H9 (cell line): ENCODE data around the gene NEURL1. TPM values are rescaled to one million over a fixed set of nuclear protein-coding genes. Genes with fewer than 3 reads are reported as not detected.

Experiments used
- DNase-seq: peaks from one replicate; pipeline ENCODE4 v3.0.0-alpha.2; 2017
- H2AFZ ChIP-seq: one replicate; pipeline ENCODE4 v1.6.1; 2013; ENCODE audit warnings: mild to moderate bottlenecking, low read length, control low read depth, moderate library complexity
- H2AK5ac ChIP-seq: 2 replicates; pipeline ENCODE4 v1.6.1; 2013; ENCODE audit warnings: low read length, control low read depth, mixed read lengths; ENCODE audit not compliant: insufficient read length
- H2BK120ac ChIP-seq: one replicate; pipeline ENCODE4 v1.6.1; 2013; ENCODE audit warnings: low read depth, mild to moderate bottlenecking, low read length, control low read depth, inconsistent platforms; ENCODE audit not compliant: poor library complexity, severe bottlenecking
- H2BK12ac ChIP-seq: 2 replicates; pipeline ENCODE4 v1.6.1; 2013; ENCODE audit warnings: low read length, control low read depth, mixed read lengths, low read depth; ENCODE audit not compliant: insufficient read length
- H2BK15ac ChIP-seq: 2 replicates; pipeline ENCODE4 v1.6.1; 2013; ENCODE audit warnings: low read depth, low read length, control low read depth
- H2BK20ac ChIP-seq: one replicate; pipeline ENCODE4 v1.6.1; 2013; ENCODE audit warnings: low read depth, mild to moderate bottlenecking, low read length, control low read depth, inconsistent platforms; ENCODE audit not compliant: poor library complexity, severe bottlenecking
- H2BK5ac ChIP-seq: 2 replicates; pipeline ENCODE4 v1.6.1; 2013; ENCODE audit warnings: low read length, control low read depth, mixed read lengths; ENCODE audit not compliant: insufficient read length
- H3K14ac ChIP-seq: 2 replicates; pipeline ENCODE4 v1.6.1; 2013; ENCODE audit warnings: low read length, control low read depth; ENCODE audit not compliant: insufficient read depth
- H3K18ac ChIP-seq: 2 replicates; pipeline ENCODE4 v1.6.1; 2013; ENCODE audit warnings: low read depth, mild to moderate bottlenecking, mixed read lengths, low read length, control low read depth; ENCODE audit not compliant: insufficient read length
- H3K23ac ChIP-seq: 2 replicates; pipeline ENCODE4 v1.6.1; 2013; ENCODE audit warnings: low read length, control low read depth, mixed read lengths, low read depth; ENCODE audit not compliant: insufficient read length
- H3K23me2 ChIP-seq: 2 replicates; pipeline ENCODE4 v1.6.1; 2013; ENCODE audit warnings: low read depth, mild to moderate bottlenecking, mixed read lengths, low read length, control low read depth; ENCODE audit not compliant: insufficient read length, poor library complexity, severe bottlenecking
- H3K27ac ChIP-seq: 2 replicates; pipeline ENCODE4 v1.5.1; 2013; ENCODE audit warnings: low read length, control low read depth, mixed read lengths, low read depth; ENCODE audit not compliant: insufficient read length
- H3K27me3 ChIP-seq: 2 replicates; pipeline ENCODE4 v1.6.1; 2013; ENCODE audit warnings: low read length, control low read depth, inconsistent platforms; ENCODE audit not compliant: insufficient read depth
- H3K4ac ChIP-seq: 2 replicates; pipeline ENCODE4 v1.6.1; 2013; ENCODE audit warnings: low read depth, mild to moderate bottlenecking, control low read depth, inconsistent platforms, low read length, moderate library complexity
- H3K4me1 ChIP-seq: 2 replicates; pipeline ENCODE4 v1.6.1; 2013; ENCODE audit warnings: low read length, control low read depth, inconsistent platforms; ENCODE audit not compliant: insufficient read depth
- H3K4me2 ChIP-seq: 2 replicates; pipeline ENCODE4 v1.6.1; 2013; ENCODE audit warnings: low read length, control low read depth, mixed read lengths; ENCODE audit not compliant: insufficient read length, insufficient read depth
- H3K56ac ChIP-seq: 2 replicates; pipeline ENCODE4 v1.6.1; 2013; ENCODE audit warnings: low read depth, mild to moderate bottlenecking, mixed read lengths, low read length, control low read depth; ENCODE audit not compliant: insufficient read length
- H3K79me1 ChIP-seq: 2 replicates; pipeline ENCODE4 v1.6.1; 2013; ENCODE audit warnings: low read depth, mild to moderate bottlenecking, moderate library complexity, low read length, control low read depth, inconsistent platforms; ENCODE audit not compliant: insufficient read depth, poor library complexity, severe bottlenecking
- H3K79me2 ChIP-seq: 2 replicates; pipeline ENCODE4 v1.6.1; 2013; ENCODE audit warnings: low read length, control low read depth, inconsistent platforms; ENCODE audit not compliant: insufficient read depth
- H3K9ac ChIP-seq: 2 replicates; pipeline ENCODE4 v1.6.1; 2013; ENCODE audit warnings: low read length, control low read depth, mixed read lengths; ENCODE audit not compliant: insufficient read length; ENCODE audit errors: extremely low read depth
- H3K9me3 ChIP-seq: one replicate; pipeline ENCODE4 v1.6.1; 2013; ENCODE audit warnings: low read depth, low read length, inconsistent platforms; ENCODE audit not compliant: control insufficient read depth
- H3T11ph ChIP-seq: one replicate; pipeline ENCODE4 v1.6.1; 2013; ENCODE audit warnings: mild to moderate bottlenecking, low read length, control low read depth, inconsistent platforms
- H4K20me1 ChIP-seq: one replicate; pipeline ENCODE4 v1.6.1; 2013; ENCODE audit not compliant: control insufficient read depth, insufficient read length, insufficient read depth
- H4K5ac ChIP-seq: 2 replicates; pipeline ENCODE4 v1.6.1; 2013; ENCODE audit warnings: low read depth, mild to moderate bottlenecking, mixed read lengths, low read length, control low read depth; ENCODE audit not compliant: insufficient read length
- H4K8ac ChIP-seq: replicated peaks from 2 replicates; pipeline ENCODE4 v1.6.1; 2013; ENCODE audit warnings: low read length, control low read depth, mixed read lengths, low read depth; ENCODE audit not compliant: insufficient read length
- H4K91ac ChIP-seq: 2 replicates; pipeline ENCODE4 v1.6.1; 2013; ENCODE audit warnings: low read depth, mild to moderate bottlenecking, moderate library complexity, mixed read lengths, low read length, control low read depth; ENCODE audit not compliant: insufficient read length
- H3K27ac Mint-ChIP-seq, 3 experiments: 2 replicates in 2 of 3; 3 replicates in 1 of 3; pipeline ENCODE4 v1.8.0; 2020 to 2021; ENCODE audit warnings: mixed read lengths in 3 of 3, mild to moderate bottlenecking in 1 of 3, moderate library complexity in 1 of 3
- H3K27me3 Mint-ChIP-seq: 2 replicates; pipeline ENCODE4 v1.8.0; 2021; ENCODE audit warnings: low read depth, mild to moderate bottlenecking, moderate library complexity, mixed read lengths
- H3K36me3 Mint-ChIP-seq, 3 experiments: 2 replicates in 2 of 3; 3 replicates in 1 of 3; pipeline ENCODE4 v1.8.0; 2020 to 2021; ENCODE audit warnings: low read depth in 3 of 3, mixed read lengths in 3 of 3; ENCODE audit not compliant: insufficient read depth in 1 of 3
- H3K4me1 Mint-ChIP-seq, 2 experiments: 2 replicates each; pipeline ENCODE4 v1.8.0; 2020; ENCODE audit warnings: mixed read lengths in 2 of 2
- H3K4me3 Mint-ChIP-seq, 2 experiments: 2 replicates in 1 of 2; 3 replicates in 1 of 2; pipeline ENCODE4 v1.8.0; 2020 to 2021; ENCODE audit warnings: mild to moderate bottlenecking in 2 of 2, mixed read lengths in 2 of 2, moderate library complexity in 1 of 2
- H3K9me3 Mint-ChIP-seq, 2 experiments: 2 replicates in 1 of 2; 3 replicates in 1 of 2; pipeline ENCODE4 v1.8.0; 2020; ENCODE audit warnings: mild to moderate bottlenecking in 2 of 2, mixed read lengths in 2 of 2, moderate library complexity in 1 of 2
- WGBS: extraction: QIAGEN DNeasy Blood & Tissue Kit; methylation state at CpG from one replicate; pipeline ENCODE4 v1.1.7; 2013; ENCODE audit warnings: missing lambda C conversion rate, low lambda C conversion rate, mixed read lengths; ENCODE audit not compliant: insufficient read length; ENCODE audit errors: extremely low coverage; 5-methylcytosine and 5-hydroxymethylcytosine counted together
- total RNA-seq: library from RNA; stranded (reverse); gene quantifications from 2 replicates; pipeline ENCODE4 v1.2.1, GENCODE V29; 2021
- TF ChIP-seq, protein P1 (sequence below): fragments of 200-600 bp; sonication (generic); conservative IDR thresholded peaks from 3 replicates; pipeline ENCODE4 v1.8.0; 2021; ENCODE audit warnings: antibody characterized with exemption, mild to moderate bottlenecking

NEURL1 gene
- total RNA-seq, 1 experiment from 2014 or later: 1.2 TPM

- H3K9me3 ChIP-seq: no peaks in the 10 kb centered on the region
- H3K9ac ChIP-seq: no peak overlapping the region
- H2BK12ac ChIP-seq: no peak overlapping the region
- no peak overlapping the region for H3K4me2 ChIP-seq
- Mint-ChIP-seq H3K4me1 (peaks cover 12 to 24% of the 10 kb centered on the region in 2 experiments), H3K27ac (no peak overlapping the region), H3K27me3 (peaks cover 4% of the 10 kb centered on the region; the same call in 1 of the 2 replicates), H3K9me3 (no peaks in the 10 kb centered on the region), H3K4me3 (no peak overlapping the region), H3K36me3 (no peaks in the 10 kb centered on the region)
- no peak for DNase-seq
- no peak overlapping the region for H2BK20ac ChIP-seq
- H3K56ac ChIP-seq: no peak overlapping the region
- H3K18ac ChIP-seq: no peak overlapping the region
- H3K23me2 ChIP-seq: no peaks in the 10 kb centered on the region
- H4K20me1 ChIP-seq: no peaks in the 10 kb centered on the region
- no peak overlapping the region for H3K27ac ChIP-seq
- no peaks in the 10 kb centered on the region for H3K79me2 ChIP-seq
- H2BK120ac ChIP-seq: no peak overlapping the region
- no peak overlapping the region for H2AFZ ChIP-seq
- no peak overlapping the region for H3K23ac ChIP-seq
- no peak overlapping the region for H2BK5ac ChIP-seq
- no peak overlapping the region for H3T11ph ChIP-seq
- H3K4me1 ChIP-seq: no peaks in the 10 kb centered on the region
- no peak overlapping the region for H3K14ac ChIP-seq
- no CpG with 5 or more reads among the region's 4 CpGs for WGBS
- H3K27me3 ChIP-seq: no peaks in the 10 kb centered on the region
- H4K8ac ChIP-seq: no peak overlapping the region
- no peak overlapping the region for H2AK5ac ChIP-seq
- H3K79me1 ChIP-seq: no peaks in the 10 kb centered on the region
- no peak overlapping the region for H4K91ac ChIP-seq
- H3K4ac ChIP-seq: no peak overlapping the region
- TF ChIP-seq, protein P1, sequence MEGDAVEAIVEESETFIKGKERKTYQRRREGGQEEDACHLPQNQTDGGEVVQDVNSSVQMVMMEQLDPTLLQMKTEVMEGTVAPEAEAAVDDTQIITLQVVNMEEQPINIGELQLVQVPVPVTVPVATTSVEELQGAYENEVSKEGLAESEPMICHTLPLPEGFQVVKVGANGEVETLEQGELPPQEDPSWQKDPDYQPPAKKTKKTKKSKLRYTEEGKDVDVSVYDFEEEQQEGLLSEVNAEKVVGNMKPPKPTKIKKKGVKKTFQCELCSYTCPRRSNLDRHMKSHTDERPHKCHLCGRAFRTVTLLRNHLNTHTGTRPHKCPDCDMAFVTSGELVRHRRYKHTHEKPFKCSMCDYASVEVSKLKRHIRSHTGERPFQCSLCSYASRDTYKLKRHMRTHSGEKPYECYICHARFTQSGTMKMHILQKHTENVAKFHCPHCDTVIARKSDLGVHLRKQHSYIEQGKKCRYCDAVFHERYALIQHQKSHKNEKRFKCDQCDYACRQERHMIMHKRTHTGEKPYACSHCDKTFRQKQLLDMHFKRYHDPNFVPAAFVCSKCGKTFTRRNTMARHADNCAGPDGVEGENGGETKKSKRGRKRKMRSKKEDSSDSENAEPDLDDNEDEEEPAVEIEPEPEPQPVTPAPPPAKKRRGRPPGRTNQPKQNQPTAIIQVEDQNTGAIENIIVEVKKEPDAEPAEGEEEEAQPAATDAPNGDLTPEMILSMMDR: no peak
- H2BK15ac ChIP-seq: no peak overlapping the region
- H4K5ac ChIP-seq: no peak overlapping the region
Measured at GRCh38 chr10:103595933-103596726, 102.6 kb downstream of the NEURL1 start.
